ENCODE measurements around the gene PGD.

Gene PGD

GRCh38 chr1:10470043-10470442 lies 71.2 kb downstream of the PGD start:
- no peaks in the 10 kb centered on the region for H3K36me3 ChIP-seq (ENCODE audit: control insufficient read depth, insufficient read depth, low read length)
- H3K4me1 ChIP-seq (ENCODE audit: control insufficient read depth, insufficient read depth, low read length), result no peaks in the 10 kb centered on the region
- H3K27me3 ChIP-seq (ENCODE audit: control insufficient read depth, insufficient read depth, low read length), result no peaks in the 10 kb centered on the region
- H3K4me3 ChIP-seq (ENCODE audit: low read length), result no peak overlapping the region
- H3K9ac ChIP-seq (ENCODE audit: low read length), result no peak overlapping the region
- H3K9me3 ChIP-seq (ENCODE audit: control insufficient read depth, low read length), result no peaks in the 10 kb centered on the region
